ENCODE data around the gene ZNF837. TPM values are rescaled to one million over a fixed set of nuclear protein-coding genes. Genes with fewer than 3 reads are reported as not detected.

The ZNF837 gene
- total and polyA plus RNA-seq, 2 of the 13 experiments (the other 11 are each of a cell fraction or from before 2014, with no cell fraction given), result 0.29 to 1.3 TPM

DNA sequence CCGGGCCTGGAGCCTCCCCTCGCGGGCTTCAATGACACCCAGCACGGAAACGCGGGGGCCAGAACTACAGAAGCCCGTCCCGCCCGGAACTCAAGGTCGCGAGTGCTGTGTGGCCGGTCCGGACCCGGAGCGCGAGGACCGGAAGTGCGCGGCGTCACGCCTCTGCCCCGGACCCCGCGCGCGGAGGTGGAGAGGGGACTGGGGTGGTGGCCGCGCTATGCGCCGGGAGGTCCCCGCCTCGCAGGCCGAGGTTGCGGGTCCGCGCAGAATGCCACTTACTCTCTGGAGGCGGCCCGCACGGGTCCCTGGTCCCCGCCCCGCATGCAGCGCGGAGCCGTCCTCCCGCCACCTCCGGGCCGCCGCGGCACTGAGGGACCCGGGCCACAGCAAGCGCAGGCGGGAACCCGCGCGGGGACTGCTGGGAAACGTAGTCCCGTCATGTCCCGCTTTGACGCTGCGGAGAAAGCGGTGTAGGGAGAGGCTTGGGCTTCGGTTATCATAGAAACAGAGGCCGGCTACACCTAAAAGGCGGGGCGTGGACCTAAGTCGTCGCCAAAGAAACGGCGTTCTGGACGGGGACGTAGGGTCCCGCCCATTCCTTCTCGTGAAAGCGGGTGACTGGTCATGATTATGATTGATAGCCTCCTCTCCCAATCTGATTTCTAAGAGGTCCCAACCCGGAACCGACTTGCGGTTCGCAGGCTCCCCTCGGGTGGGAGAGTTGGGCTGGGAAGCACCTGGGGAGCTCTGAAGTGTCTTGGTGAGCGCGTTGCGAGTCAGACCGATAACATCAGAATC is at the start of gene ZNF837 (continued):
- TF ChIP-seq, protein P1, sequence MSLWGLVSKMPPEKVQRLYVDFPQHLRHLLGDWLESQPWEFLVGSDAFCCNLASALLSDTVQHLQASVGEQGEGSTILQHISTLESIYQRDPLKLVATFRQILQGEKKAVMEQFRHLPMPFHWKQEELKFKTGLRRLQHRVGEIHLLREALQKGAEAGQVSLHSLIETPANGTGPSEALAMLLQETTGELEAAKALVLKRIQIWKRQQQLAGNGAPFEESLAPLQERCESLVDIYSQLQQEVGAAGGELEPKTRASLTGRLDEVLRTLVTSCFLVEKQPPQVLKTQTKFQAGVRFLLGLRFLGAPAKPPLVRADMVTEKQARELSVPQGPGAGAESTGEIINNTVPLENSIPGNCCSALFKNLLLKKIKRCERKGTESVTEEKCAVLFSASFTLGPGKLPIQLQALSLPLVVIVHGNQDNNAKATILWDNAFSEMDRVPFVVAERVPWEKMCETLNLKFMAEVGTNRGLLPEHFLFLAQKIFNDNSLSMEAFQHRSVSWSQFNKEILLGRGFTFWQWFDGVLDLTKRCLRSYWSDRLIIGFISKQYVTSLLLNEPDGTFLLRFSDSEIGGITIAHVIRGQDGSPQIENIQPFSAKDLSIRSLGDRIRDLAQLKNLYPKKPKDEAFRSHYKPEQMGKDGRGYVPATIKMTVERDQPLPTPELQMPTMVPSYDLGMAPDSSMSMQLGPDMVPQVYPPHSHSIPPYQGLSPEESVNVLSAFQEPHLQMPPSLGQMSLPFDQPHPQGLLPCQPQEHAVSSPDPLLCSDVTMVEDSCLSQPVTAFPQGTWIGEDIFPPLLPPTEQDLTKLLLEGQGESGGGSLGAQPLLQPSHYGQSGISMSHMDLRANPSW (CRISPR knock-in tag; IDR thresholded peaks at IDR 0.05; ENCODE audit: borderline replicate concordance), result no peak
- no peak for TF ChIP-seq ZFP37 (CRISPR knock-in tag; IDR thresholded peaks at IDR 0.05; ENCODE audit: borderline replicate concordance)
- no peak for TF ChIP-seq REL (CRISPR knock-in tag; conservative IDR thresholded peaks at IDR 0.05)
- peak; percentile 94 for TF ChIP-seq DMAP1 (CRISPR knock-in tag; IDR thresholded peaks at IDR 0.05)
- TF ChIP-seq YEATS4 (CRISPR knock-in tag; IDR thresholded peaks at IDR 0.05; ENCODE audit: borderline replicate concordance), result peak; percentile 96
- peak; percentile 91 for TF ChIP-seq SAP130 (CRISPR knock-in tag; IDR thresholded peaks at IDR 0.05; ENCODE audit: low read depth)
- TF ChIP-seq, protein P2, sequence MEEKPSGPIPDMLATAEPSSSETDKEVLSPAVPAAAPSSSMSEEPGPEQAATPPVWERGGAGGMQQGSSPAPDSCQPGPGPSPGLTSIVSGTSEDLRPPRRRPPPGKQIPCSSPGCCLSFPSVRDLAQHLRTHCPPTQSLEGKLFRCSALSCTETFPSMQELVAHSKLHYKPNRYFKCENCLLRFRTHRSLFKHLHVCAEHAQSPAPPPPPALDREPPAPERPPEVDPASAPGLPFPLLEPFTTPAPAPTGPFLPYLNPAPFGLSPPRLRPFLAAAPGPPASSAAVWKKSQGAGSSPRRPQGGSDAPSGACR (CRISPR knock-in tag; IDR thresholded peaks at IDR 0.05), result peak; percentile 96
- TF ChIP-seq ZNF326 (CRISPR knock-in tag; IDR thresholded peaks at IDR 0.05; ENCODE audit: borderline replicate concordance), result 0 out of 2 replicates have a peak, but pooled peaks have one; percentile 37
- TF ChIP-seq CREB1 (IDR thresholded peaks at IDR 0.05), result peak; percentile 77
- TF ChIP-seq CREB1 (CRISPR knock-in tag; IDR thresholded peaks at IDR 0.05), result peak; percentile 80
- TF ChIP-seq SUZ12 (IDR thresholded peaks at IDR 0.05; ENCODE audit: low read depth, low read length), result peak; percentile 47
- TF ChIP-seq GATAD1 (CRISPR knock-in tag; IDR thresholded peaks at IDR 0.05), result peak; percentile 98
- TF ChIP-seq ZNF354B (CRISPR knock-in tag; IDR thresholded peaks at IDR 0.05), result no peak
- TF ChIP-seq GATA4 (IDR thresholded peaks at IDR 0.05; ENCODE audit: borderline replicate concordance, low read depth), result peak; percentile 18; the same call in 1 of the 2 replicates
- TF ChIP-seq PCBP2 (optimal IDR thresholded peaks at IDR 0.05; ENCODE audit: low read depth, low read length, poor library complexity, severe bottlenecking), result no peak
- peak; percentile 72; the same call in 1 of the 2 replicates for TF ChIP-seq HOXA5 (CRISPR knock-in tag; IDR thresholded peaks at IDR 0.05)
- TF ChIP-seq AGO2 (optimal IDR thresholded peaks at IDR 0.05; ENCODE audit: low read depth, low read length), result peak; percentile 94
- TF ChIP-seq DPF2 (CRISPR knock-in tag; IDR thresholded peaks at IDR 0.05; ENCODE audit: borderline replicate concordance, low read depth), result no peak
- no peak for TF ChIP-seq RORA (CRISPR knock-in tag; IDR thresholded peaks at IDR 0.05)
- peak; percentile 56; the same call in 1 of the 2 replicates for TF ChIP-seq SMAD3 (CRISPR knock-in tag; IDR thresholded peaks at IDR 0.05)
- TF ChIP-seq ZBTB38 (CRISPR knock-in tag; IDR thresholded peaks at IDR 0.05), result no peak; the same call in 1 of the 2 replicates
- peak; percentile 20; the same call in 1 of the 2 replicates for TF ChIP-seq ESRRA (CRISPR knock-in tag; IDR thresholded peaks at IDR 0.05; ENCODE audit: low read depth)
- no peak; the same call in 1 of the 2 replicates for TF ChIP-seq ETV6 (CRISPR knock-in tag; conservative IDR thresholded peaks at IDR 0.05)
- peak; percentile 85 for TF ChIP-seq ZNF350 (CRISPR knock-in tag; IDR thresholded peaks at IDR 0.05; ENCODE audit: borderline replicate concordance, low read depth)
- TF ChIP-seq DNMT3B (CRISPR knock-in tag; conservative IDR thresholded peaks at IDR 0.05), result no peak
- TF ChIP-seq ISL2 (CRISPR knock-in tag; IDR thresholded peaks at IDR 0.05), result peak; percentile 88
- TF ChIP-seq TEAD3 (CRISPR knock-in tag; optimal IDR thresholded peaks at IDR 0.05; ENCODE audit: borderline replicate concordance), result peak; percentile 76
- TF ChIP-seq POLR2A (IDR thresholded peaks at IDR 0.05; ENCODE audit: insufficient read depth in 1 of 2, low read depth in 2 of 2, low read length in 2 of 2), result peak; percentile 76 to 79
- TF ChIP-seq, protein P3, sequence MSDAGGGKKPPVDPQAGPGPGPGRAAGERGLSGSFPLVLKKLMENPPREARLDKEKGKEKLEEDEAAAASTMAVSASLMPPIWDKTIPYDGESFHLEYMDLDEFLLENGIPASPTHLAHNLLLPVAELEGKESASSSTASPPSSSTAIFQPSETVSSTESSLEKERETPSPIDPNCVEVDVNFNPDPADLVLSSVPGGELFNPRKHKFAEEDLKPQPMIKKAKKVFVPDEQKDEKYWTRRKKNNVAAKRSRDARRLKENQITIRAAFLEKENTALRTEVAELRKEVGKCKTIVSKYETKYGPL (CRISPR knock-in tag; IDR thresholded peaks at IDR 0.05), result no peak; the same call in 1 of the 2 replicates
